A549 (cell line): Measurements from ENCODE around the gene ITSN2. TPM values are rescaled to one million over a fixed set of nuclear protein-coding genes. Genes with fewer than 3 reads are reported as not detected.

Experiments
- ATAC-seq, 2 experiments: fragments of 200-7000 bp in 1 of 2; fragments of >200 bp in 1 of 2; cut with Nextera tagmentation in 1 of 2; cut with Tn5 transposase in 1 of 2; 3 replicates each; pipeline versions ENCODE4 v1.8.0 to v1.9.1; 2018 to 2020; ENCODE audit warnings: mild to moderate bottlenecking in 1 of 2, moderate library complexity in 1 of 2
- CTCF ChIA-PET: fragments of 300-600 bp; sonication (Branson Sonifier 250); formaldehyde crosslinking; extraction: SDS; loops from one replicate; lab custom pipeline; 2021; ENCODE audit warnings: antibody characterized with exemption, inconsistent platforms; lab: Yijun Ruan, JAX
- POLR2A ChIA-PET: fragments of 350-600 bp; formaldehyde crosslinking; extraction: SDS; loops from one replicate; lab custom pipeline; 2021; ENCODE audit warnings: antibody characterized with exemption, inconsistent platforms; lab: Yijun Ruan, JAX
- DNase-seq, 2 experiments: peaks; one replicate each; pipeline versions ENCODE4 v3.0.0 to v3.0.0-alpha.2; 2011 to 2016; ENCODE audit warnings: low read depth in 1 of 2, low spot score in 1 of 2
- FAIRE-seq: peaks from 2 replicates; lab custom pipeline; 2011; peaks lifted over from hg19 to GRCh38; lab: Jason Lieb, UNC
- H3K27ac ChIP-seq, 2 experiments: fragments of >200 bp; sonication (Bioruptor Twin); formaldehyde crosslinking; 3 replicates each; pipeline ENCODE4 v1.5.1; 2016 to 2017
- H3K4me1 ChIP-seq: fragments of >200 bp; sonication (Bioruptor Twin); formaldehyde crosslinking; 3 replicates; pipeline ENCODE4 v1.6.1; 2016
- H3K4me2 ChIP-seq: fragments of >200 bp; sonication (Bioruptor Twin); formaldehyde crosslinking; 3 replicates; pipeline ENCODE4 v1.6.1; 2016
- H3K4me3 ChIP-seq: fragments of >200 bp; sonication (Bioruptor Twin); formaldehyde crosslinking; 3 replicates; pipeline ENCODE4 v1.5.1; 2016
- H3K9me3 ChIP-seq: fragments of >200 bp; sonication (Bioruptor Twin); formaldehyde crosslinking; 3 replicates; pipeline ENCODE4 v1.6.1; 2016
- BCL3 ChIP-seq: fragments of >200 bp; sonication (Bioruptor Twin); formaldehyde crosslinking; IDR thresholded peaks from 3 replicates; pipeline ENCODE4 v1.6.1; 2016
- CBX2 ChIP-seq: fragments of 200-600 bp; sonication (generic); IDR thresholded peaks from 2 replicates; pipeline ENCODE4 v1.6.1; 2016; ENCODE audit warnings: low read depth, mild to moderate bottlenecking, borderline replicate concordance
- CBX8 ChIP-seq: fragments of 200-600 bp; sonication (generic); IDR thresholded peaks from 2 replicates; pipeline ENCODE4 v1.6.1; 2016
- CHD2 ChIP-seq: fragments of 150-350 bp; IDR thresholded peaks from 2 replicates; pipeline ENCODE4 v1.6.1; 2014; ENCODE audit warnings: low read length; ENCODE audit not compliant: partially characterized antibody
- CHD4 ChIP-seq: fragments of 200-600 bp; sonication (generic); IDR thresholded peaks from 2 replicates; pipeline ENCODE4 v1.6.1; 2016; ENCODE audit warnings: antibody characterized with exemption, mild to moderate bottlenecking, borderline replicate concordance
- EHMT2 ChIP-seq: fragments of 200-600 bp; sonication (generic); IDR thresholded peaks from 2 replicates; pipeline ENCODE4 v1.6.1; 2016; ENCODE audit warnings: antibody characterized with exemption, low read depth, mild to moderate bottlenecking, moderate library complexity
- ELK1 ChIP-seq: fragments of 150-350 bp; IDR thresholded peaks from 2 replicates; pipeline ENCODE4 v1.6.1; 2014; ENCODE audit warnings: low read depth, mild to moderate bottlenecking, low read length
- ESRRA ChIP-seq: fragments of 150-350 bp; IDR thresholded peaks from 2 replicates; pipeline ENCODE4 v1.6.1; 2014; ENCODE audit warnings: mild to moderate bottlenecking, low read length, borderline replicate concordance
- FOSB ChIP-seq: fragments of 250-450 bp; sonication (Bioruptor Pico); IDR thresholded peaks from 2 replicates; pipeline ENCODE4 v1.5.0; 2020; ENCODE audit warnings: mild to moderate bottlenecking, moderate library complexity
- FOSL2 ChIP-seq, 2 experiments: fragments of 450-650 bp in 1 of 2; fragments of >200 bp in 1 of 2; sonication (Bioruptor Twin) in 1 of 2; formaldehyde crosslinking; IDR thresholded peaks; 2 replicates each; pipeline versions ENCODE4 v1.5.0 to v1.6.1; 2016 to 2020; ENCODE audit warnings: mild to moderate bottlenecking in 1 of 2, moderate library complexity in 1 of 2
- FOXS1 ChIP-seq: fragments of 250-450 bp; sonication (Bioruptor Pico); IDR thresholded peaks from 2 replicates; pipeline ENCODE4 v1.5.0; 2020; ENCODE audit warnings: mild to moderate bottlenecking, moderate library complexity
- GATA3 ChIP-seq: IDR thresholded peaks from 2 replicates; pipeline ENCODE4 v1.6.1; 2012; ENCODE audit warnings: borderline replicate concordance
- HDAC2 ChIP-seq: fragments of 200-600 bp; sonication (generic); IDR thresholded peaks from 2 replicates; pipeline ENCODE4 v1.6.1; 2016
- HES2 ChIP-seq: fragments of >200 bp; sonication (Bioruptor Twin); formaldehyde crosslinking; IDR thresholded peaks from 2 replicates; pipeline ENCODE4 v1.6.1; 2016
- HMGXB4 ChIP-seq: fragments of 250-450 bp; sonication (Bioruptor Pico); IDR thresholded peaks from 2 replicates; pipeline ENCODE4 v1.5.0; 2021; ENCODE audit warnings: mild to moderate bottlenecking, moderate library complexity, borderline replicate concordance
- HOXA7 ChIP-seq: fragments of 250-450 bp; sonication (Bioruptor Pico); IDR thresholded peaks from 2 replicates; pipeline ENCODE4 v1.5.0; 2020; ENCODE audit warnings: mild to moderate bottlenecking, moderate library complexity
- HOXB5 ChIP-seq: fragments of 250-450 bp; sonication (Bioruptor Pico); IDR thresholded peaks from 2 replicates; pipeline ENCODE4 v1.5.0; 2020; ENCODE audit warnings: mild to moderate bottlenecking, moderate library complexity
- JUNB ChIP-seq: fragments of >200 bp; sonication (Bioruptor Twin); formaldehyde crosslinking; IDR thresholded peaks from 2 replicates; pipeline ENCODE4 v1.6.1; 2016
- KDM1A ChIP-seq: fragments of 200-600 bp; sonication (generic); IDR thresholded peaks from 2 replicates; pipeline ENCODE4 v1.6.1; 2016; ENCODE audit warnings: low read depth, mild to moderate bottlenecking
- KDM5A ChIP-seq: fragments of 200-600 bp; sonication (generic); IDR thresholded peaks from 2 replicates; pipeline ENCODE4 v1.6.1; 2016; ENCODE audit warnings: antibody characterized with exemption, mild to moderate bottlenecking
- MAFK ChIP-seq: fragments of 450-650 bp; IDR thresholded peaks from 2 replicates; pipeline ENCODE4 v1.6.1; 2014; ENCODE audit not compliant: partially characterized antibody
- MAZ ChIP-seq: fragments of 150-350 bp; IDR thresholded peaks from 2 replicates; pipeline ENCODE4 v1.6.1; 2014; ENCODE audit warnings: antibody characterized with exemption, low read depth, low read length, borderline replicate concordance
- SREBF2 ChIP-seq: fragments of 450-650 bp; IDR thresholded peaks from 2 replicates; pipeline ENCODE4 v1.6.1; 2014; ENCODE audit warnings: mild to moderate bottlenecking, moderate library complexity
- TFCP2L1 ChIP-seq: fragments of 250-450 bp; sonication (Bioruptor Pico); IDR thresholded peaks from 2 replicates; pipeline ENCODE4 v1.5.0; 2021; ENCODE audit warnings: mild to moderate bottlenecking
- ZC3H11A ChIP-seq: fragments of 450-650 bp; IDR thresholded peaks from 2 replicates; pipeline ENCODE4 v1.6.1; 2014; ENCODE audit warnings: antibody characterized with exemption, mild to moderate bottlenecking
- WGBS: methylation state at CpG from one replicate; pipeline ENCODE4 v1.1.6; 2017; ENCODE audit errors: missing lambda C conversion rate; 5-methylcytosine and 5-hydroxymethylcytosine counted together
- polyA plus RNA-seq, 4 experiments: library from polyadenylated mRNA; depleted of rRNA in 3 of 4; stranded (reverse); fragments of >200 nt; fragmentation: RNase III in 1 of 4; extraction: RNeasy Plus Mini Kit Qiagen cat#74134 plus additional on column Dnase treatment in 1 of 4; gene quantifications; 2 replicates in 3 of 4; 3 replicates in 1 of 4; pipeline ENCODE4 v1.2.3, GENCODE V29; 2011 to 2017

The ITSN2 gene
- polyA plus RNA-seq, 2 of the 4 experiments (the other 2 are of a cell fraction) = 19.8 to 48.3 TPM

GRCh38 chr2:24272161-24272802 is 88.1 kb downstream of the ITSN2 start:
- FAIRE-seq (no peak), ATAC-seq (no peak), DNase-seq (no peak)
- 95% methylated on average over 2 of the region's 2 CpGs for WGBS
- H3K4me3 ChIP-seq = no peak overlapping the region
- peaks cover 24% of the 10 kb centered on the region for H3K4me1 ChIP-seq
- H3K4me2 ChIP-seq = no peak overlapping the region
- ChIA-PET POLR2A (no interaction called here), CTCF (no interaction called here)
- no peak overlapping the region for H3K27ac ChIP-seq
- TF ChIP-seq CHD2 (no peak), SREBF2 (no peak), KDM1A (no peak), ELK1 (no peak), HDAC2 (no peak), FOSB (CRISPR knock-in tag) (no peak), CBX2 (no peak), HOXB5 (CRISPR knock-in tag) (no peak), HOXA7 (CRISPR knock-in tag) (no peak), TFCP2L1 (CRISPR knock-in tag) (no peak), EHMT2 (no peak), FOXS1 (CRISPR knock-in tag) (no peak), KDM5A (no peak)
- H3K9me3 ChIP-seq = no peaks in the 10 kb centered on the region

GRCh38 chr2:24269265-24269664 is 91.1 kb downstream of the ITSN2 start:
- Histone ChIP-seq H3K27ac (peak overlapping the region; percentile 30 to 50; a peak in 5 of 6 replicates), H3K9me3 (no peaks in the 10 kb centered on the region), H3K4me1 (peaks cover 24% of the 10 kb centered on the region), H3K4me3 (no peak overlapping the region), H3K4me2 (peak overlapping the region; percentile 66)
- ChIA-PET CTCF (interaction anchor here (1.0 to 1.5 kb wide), 2 partner anchors 9 to 445 kb away, joined by 4 to 5 read pairs; no protein-coding TSS in a partner anchor), POLR2A (no interaction called here)
- WGBS = 58% methylated on average over 3 of the region's 3 CpGs
- DNase-seq (peak; percentile 26 to 51), ATAC-seq (peak; percentile 83 to 90), FAIRE-seq (peak; percentile 87)
- TF ChIP-seq FOSL2 (IDR thresholded peaks at IDR 0.05) (no peak; the same call in 1 of the 2 replicates), FOSL2 (CRISPR knock-in tag; IDR thresholded peaks at IDR 0.05) (peak; percentile 84), HDAC2 (no peak), JUNB (peak; percentile 48; the same call in 1 of the 2 replicates)

- ATAC-seq = no peak
- Histone ChIP-seq H3K4me2 (no peak overlapping the region), H3K27ac (no peak overlapping the region), H3K9me3 (no peaks in the 10 kb centered on the region), H3K4me3 (no peak overlapping the region), H3K4me1 (peaks cover 16% of the 10 kb centered on the region)
- FAIRE-seq = peak; percentile 86
- TF ChIP-seq BCL3 (no peak), MAFK (peak; percentile 59)
- no peak for DNase-seq
- 91% methylated on average over 2 of the region's 2 CpGs for WGBS
- ChIA-PET POLR2A (no interaction called here), CTCF (interaction anchor here (0.7 to 1.0 kb wide), 2 partner anchors 9 to 12 kb away, joined by 3 read pairs; no protein-coding TSS in a partner anchor)
Observed at GRCh38 chr2:24265212-24265611, 95.1 kb downstream of the ITSN2 start.

- Histone ChIP-seq H3K4me1 (no peaks in the 10 kb centered on the region), H3K9me3 (no peaks in the 10 kb centered on the region), H3K4me3 (no peak overlapping the region), H3K4me2 (no peak overlapping the region), H3K27ac (no peak overlapping the region)
- no peak for FAIRE-seq
- 90% methylated on average over 1 of the region's 1 CpG for WGBS
- TF ChIP-seq ESRRA (no peak), HES2 (no peak), HMGXB4 (CRISPR knock-in tag) (no peak), MAZ (no peak), GATA3 (no peak), ZC3H11A (no peak), SREBF2 (no peak), CBX8 (no peak), CHD4 (no peak)
- ChIA-PET POLR2A (no interaction called here), CTCF (interaction anchor here (1.4 kb wide), 1 partner anchor 19 kb away, joined by 3 read pairs; no protein-coding TSS in a partner anchor)
- no peak for DNase-seq
- ATAC-seq = no peak
Observed at GRCh38 chr2:24262421-24262970, 97.8 kb downstream of the ITSN2 start.
